Measurements from ENCODE around the gene HPGDS. TPM values are rescaled to one million over a fixed set of nuclear protein-coding genes. Genes with fewer than 3 reads are reported as not detected.

The HPGDS gene
- total RNA-seq, 1 donor from 2014 or later = not detected

DNA sequence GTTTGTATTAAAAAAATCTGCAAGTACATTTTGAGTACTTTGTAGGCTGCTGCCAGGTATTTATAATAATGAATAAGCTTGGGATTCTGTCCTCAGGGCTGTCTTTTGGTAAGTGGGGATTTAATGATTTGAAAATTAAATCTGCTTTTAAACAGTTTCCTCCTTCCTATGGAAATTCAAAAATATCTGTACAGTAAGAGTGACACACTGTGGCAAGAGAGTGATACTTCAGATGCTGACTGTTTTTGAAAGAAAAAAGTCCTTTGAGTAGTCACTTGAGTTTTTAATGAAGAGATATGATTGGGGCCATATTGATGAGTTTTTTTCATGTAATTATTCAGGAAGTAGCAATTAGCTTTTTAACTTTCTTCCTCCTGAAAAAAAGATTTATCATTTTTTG lies 85.8 kb downstream of the HPGDS start:
- H3K9me3 Mint-ChIP-seq (ENCODE audit: low read depth) = no peaks in the 10 kb centered on the region
- H3K27ac Mint-ChIP-seq = no peak overlapping the region
- H3K27me3 Mint-ChIP-seq = no peaks in the 10 kb centered on the region
- peaks cover 4% of the 10 kb centered on the region for H3K4me1 Mint-ChIP-seq (ENCODE audit: low read depth)
- H3K36me3 Mint-ChIP-seq (ENCODE audit: insufficient read depth) = peaks cover 15% of the 10 kb centered on the region
- H3K4me3 Mint-ChIP-seq (ENCODE audit: low read depth) = no peak overlapping the region
- DNase-seq (ENCODE audit: low spot score, unreplicated experiment) = no peak
- TF ChIP-seq, protein P1, sequence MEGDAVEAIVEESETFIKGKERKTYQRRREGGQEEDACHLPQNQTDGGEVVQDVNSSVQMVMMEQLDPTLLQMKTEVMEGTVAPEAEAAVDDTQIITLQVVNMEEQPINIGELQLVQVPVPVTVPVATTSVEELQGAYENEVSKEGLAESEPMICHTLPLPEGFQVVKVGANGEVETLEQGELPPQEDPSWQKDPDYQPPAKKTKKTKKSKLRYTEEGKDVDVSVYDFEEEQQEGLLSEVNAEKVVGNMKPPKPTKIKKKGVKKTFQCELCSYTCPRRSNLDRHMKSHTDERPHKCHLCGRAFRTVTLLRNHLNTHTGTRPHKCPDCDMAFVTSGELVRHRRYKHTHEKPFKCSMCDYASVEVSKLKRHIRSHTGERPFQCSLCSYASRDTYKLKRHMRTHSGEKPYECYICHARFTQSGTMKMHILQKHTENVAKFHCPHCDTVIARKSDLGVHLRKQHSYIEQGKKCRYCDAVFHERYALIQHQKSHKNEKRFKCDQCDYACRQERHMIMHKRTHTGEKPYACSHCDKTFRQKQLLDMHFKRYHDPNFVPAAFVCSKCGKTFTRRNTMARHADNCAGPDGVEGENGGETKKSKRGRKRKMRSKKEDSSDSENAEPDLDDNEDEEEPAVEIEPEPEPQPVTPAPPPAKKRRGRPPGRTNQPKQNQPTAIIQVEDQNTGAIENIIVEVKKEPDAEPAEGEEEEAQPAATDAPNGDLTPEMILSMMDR (IDR thresholded peaks at IDR 0.05; ENCODE audit: unreplicated experiment) = peak; percentile 27

- Mint-ChIP-seq H3K36me3 (ENCODE audit: insufficient read depth) (peaks cover 15% of the 10 kb centered on the region), H3K27ac (no peak overlapping the region), H3K4me3 (ENCODE audit: low read depth) (no peak overlapping the region), H3K4me1 (ENCODE audit: low read depth) (peaks cover 4% of the 10 kb centered on the region), H3K9me3 (ENCODE audit: low read depth) (no peaks in the 10 kb centered on the region), H3K27me3 (no peaks in the 10 kb centered on the region)
- DNase-seq (ENCODE audit: low spot score, unreplicated experiment) = no peak
- TF ChIP-seq, protein P1 (IDR thresholded peaks at IDR 0.05; ENCODE audit: unreplicated experiment) = no peak
Observed at GRCh38 chr4:94256144-94256783, 86.4 kb downstream of the HPGDS start.

DNA sequence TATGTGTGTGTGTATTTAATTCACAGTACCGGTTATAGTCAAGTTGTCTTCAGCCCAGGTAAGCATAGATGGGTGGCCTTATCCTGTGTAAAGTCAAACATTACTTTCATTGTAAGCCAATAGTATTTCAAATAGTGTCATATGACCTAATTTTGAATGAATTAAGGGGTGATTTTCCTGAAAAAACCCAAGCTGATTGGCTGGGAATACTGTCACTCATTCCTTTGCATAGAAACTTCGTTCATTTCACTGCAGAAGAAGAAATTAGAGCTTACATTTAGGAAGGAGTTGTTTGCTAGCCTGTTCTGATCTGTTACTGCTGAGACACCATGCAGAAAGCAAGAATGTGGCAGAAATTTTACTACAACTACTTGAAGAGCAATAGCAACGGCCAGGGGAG lies 89.6 kb downstream of the HPGDS start:
- Mint-ChIP-seq H3K27ac (no peak overlapping the region), H3K4me3 (ENCODE audit: low read depth) (no peak overlapping the region), H3K36me3 (ENCODE audit: insufficient read depth) (peaks cover 18% of the 10 kb centered on the region), H3K27me3 (no peaks in the 10 kb centered on the region), H3K4me1 (ENCODE audit: low read depth) (peaks cover 4% of the 10 kb centered on the region), H3K9me3 (ENCODE audit: low read depth) (no peaks in the 10 kb centered on the region)
- TF ChIP-seq, protein P1 (IDR thresholded peaks at IDR 0.05; ENCODE audit: unreplicated experiment) = no peak
- no peak for DNase-seq (ENCODE audit: low spot score, unreplicated experiment)

DNA sequence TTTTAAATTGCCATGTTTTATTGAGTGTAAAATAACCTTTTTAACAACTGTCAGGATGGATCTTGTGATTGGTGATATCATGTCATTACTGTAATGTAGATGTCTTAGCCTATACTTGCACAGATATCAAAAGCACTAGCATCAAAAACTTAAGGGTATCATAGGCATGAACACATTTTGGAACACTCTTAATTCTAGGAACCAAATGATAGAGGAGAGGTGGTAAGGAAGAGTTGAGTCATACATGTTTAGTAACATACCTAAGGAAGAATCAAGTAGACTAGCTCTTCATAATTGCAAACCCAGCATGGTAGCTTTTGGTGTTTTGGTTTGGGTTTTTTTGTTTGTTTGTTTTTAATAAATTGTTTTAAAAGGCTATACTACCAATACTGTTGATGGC lies 91.5 kb downstream of the HPGDS start:
- no peaks in the 10 kb centered on the region for H3K27me3 Mint-ChIP-seq

More for the DNA sequence above, 91.5 kb downstream of the HPGDS start:
- Mint-ChIP-seq H3K4me1 (ENCODE audit: low read depth) (peaks cover 9% of the 10 kb centered on the region), H3K9me3 (ENCODE audit: low read depth) (no peaks in the 10 kb centered on the region), H3K36me3 (ENCODE audit: insufficient read depth) (peaks cover 18% of the 10 kb centered on the region), H3K27ac (no peak overlapping the region), H3K4me3 (ENCODE audit: low read depth) (no peak overlapping the region)
- TF ChIP-seq, protein P1 (IDR thresholded peaks at IDR 0.05; ENCODE audit: unreplicated experiment) = no peak
- no peak for DNase-seq (ENCODE audit: low spot score, unreplicated experiment)

Other genes with a start within 250 kb of the HPGDS start
- 74.9 and 75.1 TPM in 2 replicates for gene SMARCAD1, start 135.0 kb downstream of the HPGDS start, total RNA-seq
- 66.1 and 67.9 TPM in 2 replicates for gene PDLIM5, start 109.1 kb upstream of the HPGDS start, total RNA-seq